Effector memory CD8-positive, alpha-beta T cell (primary cell): ENCODE measurements around the gene MID1IP1.

Experiments used
- ATAC-seq: fragments of 150-1000 bp; cut with Tn5 transposase; replicated peaks from 2 replicates; pipeline ENCODE4 v1.10.0; 2021; ENCODE audit warnings: mild to moderate bottlenecking, moderate library complexity
- DNase-seq, 3 experiments: peaks; one replicate each; pipeline ENCODE4 v3.0.0; 2021
- H3K27ac Mint-ChIP-seq, 2 donors: one replicate each; pipeline ENCODE4 v1.8.0; 2022; ENCODE audit warnings: mild to moderate bottlenecking in 2 of 2, mixed read lengths in 2 of 2, moderate library complexity in 2 of 2
- H3K27me3 Mint-ChIP-seq, 2 donors: one replicate each; pipeline ENCODE4 v1.8.0; 2022; ENCODE audit warnings: mixed read lengths in 2 of 2
- H3K36me3 Mint-ChIP-seq: one replicate; pipeline ENCODE4 v1.8.0; 2022; ENCODE audit warnings: mild to moderate bottlenecking, moderate library complexity, mixed read lengths; ENCODE audit not compliant: insufficient read depth
- H3K4me1 Mint-ChIP-seq, 2 donors: one replicate each; pipeline ENCODE4 v1.8.0; 2022; ENCODE audit warnings: low read depth in 2 of 2, mixed read lengths in 2 of 2
- H3K4me3 Mint-ChIP-seq, 2 donors: one replicate each; pipeline ENCODE4 v1.8.0; 2022; ENCODE audit warnings: mild to moderate bottlenecking in 2 of 2, mixed read lengths in 2 of 2, moderate library complexity in 2 of 2
- H3K9me3 Mint-ChIP-seq, 2 donors: one replicate each; pipeline ENCODE4 v1.8.0; 2022; ENCODE audit warnings: mixed read lengths in 2 of 2

MID1IP1 gene

GRCh38 chrX:38804432-38804681 lies 3.1 kb downstream of the MID1IP1 start:
- H3K4me1 Mint-ChIP-seq = peaks cover 13 to 15% of the 10 kb centered on the region in 2 donors
- DNase-seq = peak in 1 of 3 experiments; percentile 3
- peak overlapping the region; percentile 95 to 96 for H3K4me3 Mint-ChIP-seq
- H3K27me3 Mint-ChIP-seq = no peaks in the 10 kb centered on the region
- ATAC-seq = no peak
- no peaks in the 10 kb centered on the region for H3K9me3 Mint-ChIP-seq
- H3K36me3 Mint-ChIP-seq = peaks cover 28% of the 10 kb centered on the region
- H3K27ac Mint-ChIP-seq = peak overlapping the region; percentile 92 to 95

- no peaks in the 10 kb centered on the region for H3K9me3 Mint-ChIP-seq
- H3K36me3 Mint-ChIP-seq = peaks cover 28% of the 10 kb centered on the region
- ATAC-seq (no peak), DNase-seq (peak; percentile 7 to 17 (median 9))
- H3K27me3 Mint-ChIP-seq = no peaks in the 10 kb centered on the region
- H3K4me1 Mint-ChIP-seq = peaks cover 15% of the 10 kb centered on the region in 2 donors
- peak overlapping the region; percentile 95 to 96 for H3K4me3 Mint-ChIP-seq
- peak overlapping the region; percentile 92 to 95 for H3K27ac Mint-ChIP-seq
These were observed 3.6 kb downstream of the MID1IP1 start for GRCh38 chrX:38804682-38805431.

GRCh38 chrX:38805432-38806389 lies 4.5 kb downstream of the MID1IP1 start:
- peak overlapping the region; percentile 95 to 96 for H3K4me3 Mint-ChIP-seq
- DNase-seq (peak; percentile 28 to 42 (median 37)), ATAC-seq (peak; percentile 59)
- H3K27me3 Mint-ChIP-seq = no peaks in the 10 kb centered on the region
- no peaks in the 10 kb centered on the region for H3K9me3 Mint-ChIP-seq
- H3K27ac Mint-ChIP-seq = peak overlapping the region; percentile 92 to 95
- H3K4me1 Mint-ChIP-seq = peaks cover 15% of the 10 kb centered on the region in 2 donors
- peaks cover 28% of the 10 kb centered on the region for H3K36me3 Mint-ChIP-seq

- peak overlapping the region; percentile 73 to 95 for H3K27ac Mint-ChIP-seq
- no peaks in the 10 kb centered on the region for H3K9me3 Mint-ChIP-seq
- H3K36me3 Mint-ChIP-seq = peaks cover 21% of the 10 kb centered on the region
- H3K27me3 Mint-ChIP-seq = no peaks in the 10 kb centered on the region
- H3K4me1 Mint-ChIP-seq = peaks cover 16 to 26% of the 10 kb centered on the region in 2 donors
- peak overlapping the region; percentile 95 to 96 for H3K4me3 Mint-ChIP-seq
- ATAC-seq (no peak), DNase-seq (no peak)
These were observed 5.8 kb downstream of the MID1IP1 start for GRCh38 chrX:38806875-38807621.

- H3K36me3 Mint-ChIP-seq = peaks cover 21% of the 10 kb centered on the region
- ATAC-seq (no peak), DNase-seq (no peak)
- no peaks in the 10 kb centered on the region for H3K9me3 Mint-ChIP-seq
- H3K4me1 Mint-ChIP-seq = peaks cover 18 to 27% of the 10 kb centered on the region in 2 donors
- no peak overlapping the region for H3K27ac Mint-ChIP-seq
- no peaks in the 10 kb centered on the region for H3K27me3 Mint-ChIP-seq
- no peak overlapping the region for H3K4me3 Mint-ChIP-seq
These were observed 6.6 kb downstream of the MID1IP1 start for GRCh38 chrX:38807873-38808272.

GRCh38 chrX:38811515-38812243 lies 10.4 kb downstream of the MID1IP1 start:
- DNase-seq (no peak), ATAC-seq (peak; percentile 86)
- no peaks in the 10 kb centered on the region for H3K27me3 Mint-ChIP-seq
- H3K4me1 Mint-ChIP-seq = peaks cover 14 to 19% of the 10 kb centered on the region in 2 donors
- H3K4me3 Mint-ChIP-seq = peak overlapping the region; percentile 64 to 71
- H3K9me3 Mint-ChIP-seq = no peaks in the 10 kb centered on the region
- H3K27ac Mint-ChIP-seq = peak overlapping the region; percentile 80 to 97
- no peaks in the 10 kb centered on the region for H3K36me3 Mint-ChIP-seq

GRCh38 chrX:38816155-38816554 lies 14.9 kb downstream of the MID1IP1 start:
- ATAC-seq (peak; percentile 47), DNase-seq (no peak)
- Mint-ChIP-seq H3K4me3 (peak overlapping the region in 1 of 2 donors; percentile 46), H3K9me3 (no peaks in the 10 kb centered on the region), H3K27me3 (no peaks in the 10 kb centered on the region), H3K4me1 (peaks cover 12 to 13% of the 10 kb centered on the region in 2 donors), H3K36me3 (no peaks in the 10 kb centered on the region), H3K27ac (no peak overlapping the region)

- Mint-ChIP-seq H3K27me3 (no peaks in the 10 kb centered on the region), H3K27ac (no peak overlapping the region), H3K4me3 (peak overlapping the region in 1 of 2 donors; percentile 46), H3K36me3 (no peaks in the 10 kb centered on the region), H3K4me1 (peaks cover 2 to 7% of the 10 kb centered on the region in 2 donors), H3K9me3 (no peaks in the 10 kb centered on the region)
- ATAC-seq = no peak
- no peak for DNase-seq
These were observed 15.9 kb downstream of the MID1IP1 start for GRCh38 chrX:38817004-38817703.

GRCh38 chrX:38819163-38819562 lies 17.9 kb downstream of the MID1IP1 start:
- H3K27me3 Mint-ChIP-seq = no peaks in the 10 kb centered on the region
- no peaks in the 10 kb centered on the region for H3K36me3 Mint-ChIP-seq
- H3K4me3 Mint-ChIP-seq = no peak overlapping the region
- DNase-seq (no peak), ATAC-seq (no peak)
- no peaks in the 10 kb centered on the region for H3K9me3 Mint-ChIP-seq
- H3K4me1 Mint-ChIP-seq = peaks cover 0 to 6% of the 10 kb centered on the region in 2 donors
- no peak overlapping the region for H3K27ac Mint-ChIP-seq

- peaks cover 0 to 6% of the 10 kb centered on the region in 2 donors for H3K4me1 Mint-ChIP-seq
- no peaks in the 10 kb centered on the region for H3K36me3 Mint-ChIP-seq
- no peak overlapping the region for H3K27ac Mint-ChIP-seq
- H3K9me3 Mint-ChIP-seq = no peaks in the 10 kb centered on the region
- ATAC-seq (no peak), DNase-seq (no peak)
- no peak overlapping the region for H3K4me3 Mint-ChIP-seq
- H3K27me3 Mint-ChIP-seq = no peaks in the 10 kb centered on the region
These were observed 18.4 kb downstream of the MID1IP1 start for GRCh38 chrX:38819709-38820108.

- no peaks in the 10 kb centered on the region for H3K36me3 Mint-ChIP-seq
- H3K4me3 Mint-ChIP-seq = no peak overlapping the region
- ATAC-seq = no peak
- no peak overlapping the region for H3K27ac Mint-ChIP-seq
- peaks cover 0 to 3% of the 10 kb centered on the region in 2 donors for H3K4me1 Mint-ChIP-seq
- no peaks in the 10 kb centered on the region for H3K9me3 Mint-ChIP-seq
- no peaks in the 10 kb centered on the region for H3K27me3 Mint-ChIP-seq
- no peak for DNase-seq
These were observed 19.5 kb downstream of the MID1IP1 start for GRCh38 chrX:38820751-38821150.

GRCh38 chrX:38824176-38824575 lies 22.9 kb downstream of the MID1IP1 start:
- no peaks in the 10 kb centered on the region for H3K9me3 Mint-ChIP-seq
- H3K4me3 Mint-ChIP-seq = no peak overlapping the region
- H3K36me3 Mint-ChIP-seq = no peaks in the 10 kb centered on the region
- no peaks in the 10 kb centered on the region for H3K27me3 Mint-ChIP-seq
- H3K27ac Mint-ChIP-seq = no peak overlapping the region
- ATAC-seq (no peak), DNase-seq (no peak)
- H3K4me1 Mint-ChIP-seq = no peaks in the 10 kb centered on the region
